GM15510 (cell line): Measurements from ENCODE around the gene TJP1.

Source experiments
- POLR2A ChIP-seq: IDR thresholded peaks from 3 replicates; pipeline ENCODE4 v1.6.1; 2011; ENCODE audit warnings: borderline replicate concordance; ENCODE audit not compliant: insufficient read length; ENCODE audit errors: extremely low read depth

Gene TJP1

GRCh38 chr15:29792426-29793159 is 29.7 kb downstream of the TJP1 start:
- no peak for TF ChIP-seq POLR2A

DNA sequence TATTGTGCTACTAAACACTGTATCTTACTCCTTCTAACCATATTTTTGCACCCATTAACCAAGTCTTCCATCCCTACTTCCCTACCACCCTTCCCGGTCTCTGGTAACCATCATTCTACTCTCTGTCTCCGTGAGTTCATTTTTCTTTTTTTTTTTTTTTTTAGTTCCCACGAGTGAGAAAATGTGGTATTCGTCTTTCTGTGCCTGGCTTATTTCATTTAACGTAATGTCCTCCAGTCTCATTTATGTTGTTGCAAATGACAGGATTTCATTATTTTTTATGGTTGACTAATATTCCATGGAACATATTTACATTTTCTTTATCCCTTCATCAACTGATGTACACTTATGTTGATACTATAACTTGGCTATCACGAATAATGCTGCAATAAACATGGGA is 31.7 kb downstream of the TJP1 start:
- no peak for TF ChIP-seq POLR2A

- no peak for TF ChIP-seq POLR2A
Measured at GRCh38 chr15:29789871-29790270, 32.4 kb downstream of the TJP1 start.

DNA sequence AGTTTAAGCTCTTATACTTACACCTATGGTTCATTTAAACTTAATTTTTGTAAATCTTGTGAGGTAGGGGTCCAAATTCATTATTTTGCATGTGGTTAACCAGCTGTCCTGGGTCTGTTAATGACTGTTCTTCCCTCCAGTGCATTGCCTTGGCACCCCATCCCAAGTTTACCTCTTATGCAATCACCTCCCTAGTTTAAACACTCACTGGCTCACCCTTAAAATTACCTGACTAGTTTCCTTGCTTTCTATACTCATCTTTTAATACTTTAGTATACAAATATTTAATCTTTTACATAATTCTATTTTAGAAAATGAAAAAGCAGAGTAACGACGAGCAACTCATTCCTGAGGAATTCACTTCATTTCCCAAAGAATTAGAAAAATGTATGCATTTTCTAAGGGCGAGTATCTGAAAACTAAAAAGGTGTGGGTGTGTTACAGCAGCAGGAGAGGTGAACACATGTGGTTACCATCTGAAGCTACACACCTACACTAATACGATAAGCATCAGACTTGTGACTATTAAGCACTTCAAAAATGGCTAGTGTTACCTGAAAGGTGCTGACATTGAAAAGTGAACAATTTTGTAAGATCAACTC is 33.7 kb downstream of the TJP1 start:
- TF ChIP-seq POLR2A = no peak

DNA sequence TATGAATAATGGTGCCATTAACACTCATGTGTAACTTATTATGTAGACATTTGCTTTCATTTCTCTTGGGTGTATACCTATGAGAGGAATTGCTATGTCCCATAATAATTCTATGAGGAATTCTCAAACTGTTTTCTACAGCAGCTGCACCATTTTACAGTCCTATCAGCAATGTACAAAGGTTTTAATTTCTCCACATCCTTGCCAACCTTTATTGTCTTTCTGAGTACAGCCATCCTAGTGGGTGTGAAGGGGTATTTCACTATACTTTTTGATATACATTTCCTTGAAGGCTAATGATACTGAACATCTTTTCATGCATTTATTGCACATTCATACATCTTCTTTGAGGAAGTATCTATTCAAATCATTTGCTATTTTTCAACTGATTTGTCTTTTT is 34.5 kb downstream of the TJP1 start:
- TF ChIP-seq POLR2A = no peak

DNA sequence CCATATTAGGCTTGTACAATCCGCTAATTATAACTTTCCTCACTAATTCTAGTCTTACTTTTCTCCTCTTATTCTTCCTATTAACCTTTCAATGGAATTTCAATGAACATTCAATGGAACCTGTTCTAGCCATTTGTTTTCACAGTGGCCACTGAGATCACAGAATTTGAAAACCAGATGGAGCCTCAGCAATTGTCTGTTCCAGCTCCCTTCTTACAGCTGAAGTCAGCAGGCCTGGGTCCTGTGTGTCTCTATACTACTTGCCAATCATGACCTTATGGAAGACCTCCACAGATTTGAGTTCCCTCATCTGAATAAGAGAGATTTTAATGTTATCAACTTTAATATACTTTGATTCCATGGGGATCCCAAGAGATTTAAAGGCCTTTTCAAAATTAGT is 36.6 kb downstream of the TJP1 start:
- no peak for TF ChIP-seq POLR2A

- no peak for TF ChIP-seq POLR2A
Measured at GRCh38 chr15:29785136-29785535, 37.1 kb downstream of the TJP1 start.

- TF ChIP-seq POLR2A = no peak
Measured at GRCh38 chr15:29784413-29784812, 37.9 kb downstream of the TJP1 start.

DNA sequence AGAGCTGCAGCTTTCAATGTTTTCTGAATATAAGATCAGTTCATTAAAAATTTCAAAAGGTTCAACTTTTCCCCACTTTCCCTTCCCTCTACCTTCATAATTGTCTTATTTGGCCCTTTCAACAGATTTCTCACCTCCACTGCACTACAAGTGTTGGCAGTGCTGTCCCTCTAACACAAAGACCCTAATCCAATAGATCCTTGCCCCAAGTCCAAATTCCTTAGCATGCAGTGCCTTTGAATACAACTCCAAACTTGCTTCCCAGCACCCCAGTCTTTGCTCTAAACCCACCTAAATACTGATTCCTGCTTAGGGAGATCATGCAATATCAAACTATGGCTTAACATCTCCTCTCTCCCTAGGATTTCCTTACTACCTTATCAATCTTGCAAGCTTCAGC is 43.9 kb downstream of the TJP1 start:
- no peak for TF ChIP-seq POLR2A

DNA sequence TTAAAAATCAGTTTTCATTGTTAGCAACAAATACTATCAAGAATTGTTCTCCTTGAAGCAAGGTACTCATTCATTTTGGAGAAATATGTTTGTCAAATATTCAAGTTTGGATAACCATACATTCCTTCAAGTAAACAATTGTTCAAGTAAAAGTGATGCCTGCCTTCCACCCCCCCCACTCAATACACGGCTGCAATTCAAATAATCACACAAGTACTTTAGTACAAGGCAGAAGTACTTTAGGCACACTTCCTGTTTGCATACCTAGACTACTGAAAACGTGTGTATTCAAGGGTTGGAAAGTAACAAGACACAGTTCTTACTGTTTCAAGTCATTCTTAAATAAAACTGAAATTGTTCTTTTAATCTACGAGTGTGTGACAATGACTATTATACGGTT is 45.4 kb downstream of the TJP1 start:
- TF ChIP-seq POLR2A = no peak

DNA sequence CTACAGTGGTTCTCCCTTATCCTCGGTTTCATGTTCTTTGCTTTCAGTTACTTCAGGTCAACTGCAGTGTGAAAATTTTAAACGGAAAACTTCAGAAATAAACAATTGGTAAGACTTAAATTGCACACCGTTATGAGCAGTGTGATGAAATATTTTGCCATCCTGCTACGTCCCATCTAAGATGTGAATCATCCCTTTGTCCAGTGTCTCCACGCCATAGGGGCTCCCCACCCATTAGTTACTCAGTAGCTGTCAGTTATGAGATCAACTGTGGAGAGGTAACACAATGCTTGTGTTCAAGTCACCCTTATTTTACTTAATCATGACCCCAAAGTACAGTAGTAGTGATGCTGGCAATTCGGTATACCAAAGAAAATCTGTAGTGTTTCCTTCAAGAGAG is 47.4 kb downstream of the TJP1 start:
- no peak for TF ChIP-seq POLR2A

GRCh38 chr15:29773816-29774215 is 48.5 kb downstream of the TJP1 start:
- no peak for TF ChIP-seq POLR2A

GRCh38 chr15:29773000-29773399 is 49.3 kb downstream of the TJP1 start:
- no peak for TF ChIP-seq POLR2A

- TF ChIP-seq POLR2A = no peak
Measured at GRCh38 chr15:29770796-29771195, 51.5 kb downstream of the TJP1 start.

GRCh38 chr15:29765898-29766527 is 56.3 kb downstream of the TJP1 start:
- TF ChIP-seq POLR2A = no peak
